GM18858 (cell line): ENCODE data around the gene TAT.
"Not testable (repeated sequence)": the region's sequence is repeated elsewhere in the genome, so short reads cannot be mapped to it uniquely, and the experiment has no call there.

ENCODE experiments used
- ATAC-seq: cut with Tn5 transposase; IDR thresholded peaks from one replicate; pipeline ENCODE4 v1.9.1; 2021; ENCODE audit not compliant: unreplicated experiment

TAT gene

GRCh38 chr16:71585318-71585703, 8.4 kb upstream of the TAT start:
- no peak for ATAC-seq

- no peak for ATAC-seq
Measured at GRCh38 chr16:71584543-71585317, 7.8 kb upstream of the TAT start.

DNA sequence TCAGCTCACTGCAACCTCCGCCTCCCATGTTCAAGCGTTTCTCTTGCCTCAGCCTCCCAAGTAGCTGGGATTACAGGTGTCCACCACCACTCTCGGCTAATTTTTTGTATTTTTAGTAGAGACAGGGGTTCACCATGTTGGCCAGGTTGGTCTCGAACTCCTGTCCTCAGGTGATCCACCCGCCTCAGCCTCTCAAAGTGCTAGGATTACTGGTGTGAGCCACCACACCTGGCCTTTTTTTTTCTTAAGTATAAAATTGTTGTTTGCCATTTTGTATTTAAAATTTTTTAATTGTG, 5.6 kb upstream of the TAT start:
- ATAC-seq = not testable (repeated sequence)

GRCh38 chr16:71574702-71575101, 2.2 kb downstream of the TAT start:
- no peak for ATAC-seq

- ATAC-seq = no peak
Measured at GRCh38 chr16:71573387-71574094, 3.4 kb downstream of the TAT start.

- no peak for ATAC-seq
Measured at GRCh38 chr16:71572497-71573116, 4.3 kb downstream of the TAT start.

DNA sequence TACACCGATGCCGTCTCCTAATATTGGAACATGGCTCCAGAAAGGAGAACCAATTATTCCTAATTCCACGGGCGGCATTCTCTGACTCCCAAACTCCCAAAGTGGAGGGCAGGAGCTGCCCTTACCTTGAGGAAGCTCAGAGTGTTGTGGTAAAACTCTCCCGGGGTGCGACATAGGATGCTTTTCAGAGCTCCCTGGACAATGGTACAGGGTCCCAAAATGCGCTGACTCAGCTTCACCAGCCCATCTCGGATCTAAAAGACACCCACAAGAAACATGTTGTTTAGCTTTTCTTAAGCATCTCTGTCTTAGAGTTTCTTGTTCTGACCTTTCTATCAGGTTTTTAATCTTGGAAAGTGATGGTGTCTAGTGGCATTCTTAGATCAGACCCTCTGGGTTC, 6.7 kb downstream of the TAT start:
- no peak for ATAC-seq

DNA sequence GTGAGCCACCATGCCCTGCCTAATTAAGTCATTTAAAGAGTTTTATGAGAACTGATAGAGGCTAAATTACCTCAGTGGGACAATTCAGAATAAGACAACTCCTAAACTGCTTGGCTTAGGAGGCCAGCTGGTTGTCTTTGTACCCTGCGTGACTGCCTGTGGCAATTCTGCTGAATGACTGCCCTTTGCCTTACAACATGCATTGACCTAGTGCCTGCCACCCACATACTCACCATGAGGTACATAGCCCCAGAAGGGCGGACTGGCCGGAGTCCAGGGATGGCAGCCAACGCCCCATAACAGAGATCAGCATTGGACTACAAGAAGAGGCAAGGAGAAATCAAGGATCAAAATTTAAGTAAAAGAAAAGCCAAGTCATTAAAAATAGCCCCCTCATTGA, 7.3 kb downstream of the TAT start:
- ATAC-seq = no peak

DNA sequence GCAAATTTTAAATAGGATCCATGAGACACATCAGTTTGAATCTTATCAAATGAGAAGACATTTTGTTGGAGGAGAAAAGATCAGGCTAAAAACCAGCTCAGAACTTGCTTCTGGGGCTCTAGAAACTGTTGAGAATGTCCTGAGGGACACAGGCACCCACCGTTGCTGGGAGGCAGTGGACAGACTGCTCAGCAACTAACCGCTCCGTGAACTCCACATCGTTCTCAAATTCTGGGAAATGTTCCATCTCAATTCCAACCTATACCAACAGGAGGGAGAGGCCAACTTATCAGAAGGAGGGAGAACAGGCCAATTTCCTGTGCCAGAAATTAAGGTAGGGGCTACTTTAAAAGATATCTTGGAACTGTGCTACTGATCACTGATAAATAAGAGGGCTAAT, 8.3 kb downstream of the TAT start:
- no peak for ATAC-seq

DNA sequence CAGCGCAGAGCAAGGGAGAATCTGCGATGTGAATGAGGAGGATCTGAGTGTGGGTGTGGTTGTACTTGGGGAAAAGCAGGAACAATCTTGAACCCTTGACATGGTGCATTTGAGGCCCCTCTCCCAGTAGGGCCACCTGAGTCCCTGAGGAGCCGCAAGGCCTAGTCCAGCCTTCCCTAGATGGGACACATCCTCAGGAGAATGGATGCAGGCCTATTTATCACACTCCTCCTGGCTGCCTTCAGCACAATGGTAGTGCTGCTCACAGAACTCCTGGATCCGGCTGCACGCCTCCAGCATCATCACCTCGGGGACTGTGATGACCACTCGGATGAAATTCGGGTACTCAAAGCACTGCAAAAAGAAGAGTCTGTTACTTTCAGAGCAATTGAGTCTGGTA, 9.0 kb downstream of the TAT start:
- ATAC-seq = no peak

DNA sequence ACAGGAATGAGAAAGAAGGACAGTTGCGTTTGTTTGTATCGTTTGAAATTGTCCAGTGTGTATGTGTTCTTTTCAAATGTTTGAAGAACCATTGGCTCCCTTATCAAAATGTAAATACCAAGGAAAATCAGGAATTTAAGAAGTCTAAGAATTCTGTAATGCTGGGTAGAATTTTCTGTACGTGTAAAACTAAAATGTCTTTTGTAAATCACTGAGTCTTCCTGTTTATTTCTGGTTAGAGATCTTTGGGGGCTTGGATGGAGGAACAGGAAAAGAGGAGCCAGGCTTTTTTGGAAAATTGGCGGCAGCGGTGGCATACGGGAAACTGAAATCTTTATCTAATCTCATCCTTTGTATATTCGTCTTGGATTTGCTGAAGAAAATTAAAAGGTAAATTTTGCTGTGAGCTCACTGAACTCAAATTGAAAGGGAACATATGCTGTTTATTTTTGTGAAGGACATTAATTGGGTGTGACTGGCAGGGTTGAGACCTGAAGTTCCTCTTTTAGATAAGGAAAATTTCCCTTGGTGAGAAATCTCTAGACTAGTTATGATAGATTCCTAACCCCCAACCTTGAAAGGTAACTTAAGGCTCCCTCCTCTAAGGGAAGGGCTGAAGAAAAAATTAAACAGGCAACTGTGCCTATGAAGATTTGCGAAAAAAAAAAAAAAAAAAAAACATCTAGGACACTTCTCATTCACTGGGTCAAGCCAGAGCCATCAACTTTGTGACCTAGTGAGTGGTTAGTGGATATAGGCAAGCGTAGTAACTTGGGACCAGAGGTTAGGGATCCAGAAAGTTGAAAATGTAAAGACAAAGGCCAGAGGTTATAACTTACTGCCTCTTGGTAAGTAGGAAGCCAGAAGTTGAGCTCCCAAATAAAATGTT, 10.8 kb downstream of the TAT start:
- no peak for ATAC-seq

- ATAC-seq = peak; percentile 82
Measured at GRCh38 chr16:71564335-71564967, 12.4 kb downstream of the TAT start.

GRCh38 chr16:71562552-71562951, 14.3 kb downstream of the TAT start:
- ATAC-seq = no peak

GRCh38 chr16:71561886-71562285, 15.0 kb downstream of the TAT start:
- not testable (repeated sequence) for ATAC-seq

DNA sequence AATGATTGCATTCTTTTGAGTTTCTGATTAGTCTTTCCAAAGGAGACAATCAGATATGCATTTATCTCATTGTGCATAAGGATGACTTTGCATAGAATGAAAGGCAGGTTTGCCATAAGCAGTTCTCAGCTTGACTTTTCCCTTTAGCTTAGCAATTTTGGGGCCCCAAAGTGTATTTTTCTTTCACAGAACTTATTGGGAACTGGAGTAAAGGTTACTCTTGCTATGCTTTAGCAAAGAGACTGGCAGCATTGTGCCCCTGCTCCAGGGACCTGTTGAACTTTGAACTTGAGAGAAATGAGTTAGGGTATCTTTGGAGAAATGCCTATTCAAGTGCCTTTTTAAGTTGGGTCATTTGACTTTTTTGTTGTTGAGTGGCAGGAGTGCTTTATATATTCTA, 17.0 kb downstream of the TAT start:
- ATAC-seq = no peak

DNA sequence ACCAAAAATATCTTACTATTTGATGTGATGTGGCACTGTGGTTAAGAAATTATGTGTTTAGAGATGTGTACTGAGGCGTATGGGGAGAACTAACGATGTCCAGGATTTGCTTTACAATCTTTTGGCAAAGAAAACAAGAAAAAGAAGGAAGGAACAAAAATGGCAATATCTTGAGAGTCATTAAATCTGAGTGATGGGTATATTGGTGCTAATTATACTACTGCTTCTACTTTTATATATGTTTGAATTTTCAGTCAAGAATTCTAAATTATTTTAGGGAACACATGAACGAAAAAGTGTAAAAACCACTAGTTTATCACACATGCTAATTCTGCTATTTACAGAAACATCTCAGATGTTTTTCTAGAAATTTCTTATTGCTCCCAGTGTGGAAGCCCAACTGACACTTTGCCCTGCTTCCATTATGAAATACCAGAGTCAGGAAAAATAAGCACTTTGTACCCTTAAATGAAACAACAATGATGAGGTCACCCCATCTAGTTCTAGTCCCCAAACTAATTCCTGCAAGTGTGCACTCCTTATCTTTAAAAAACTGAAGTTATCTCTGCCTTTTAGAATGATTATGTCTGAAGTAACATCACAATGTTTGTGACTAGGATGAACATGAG, 18.8 kb downstream of the TAT start:
- ATAC-seq = no peak

DNA sequence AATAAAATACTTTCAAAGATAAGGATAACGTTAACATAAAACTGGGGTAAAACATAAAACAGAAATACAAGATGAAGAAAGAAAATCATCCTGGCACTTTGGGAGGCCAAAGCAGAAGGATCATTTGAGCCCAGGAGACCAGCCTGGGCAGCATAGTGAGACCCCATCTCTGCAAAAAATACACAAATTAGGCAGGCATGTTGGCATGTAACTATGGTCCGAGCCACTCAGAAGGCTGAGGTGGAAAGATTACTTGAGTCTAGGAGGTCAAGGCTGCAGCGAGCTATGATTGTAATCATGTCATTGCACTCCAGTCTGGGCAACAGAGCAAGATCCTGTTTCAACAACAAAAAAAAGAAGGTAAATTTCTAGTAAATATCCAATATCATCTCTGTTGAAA, 19.6 kb downstream of the TAT start:
- ATAC-seq = no peak

DNA sequence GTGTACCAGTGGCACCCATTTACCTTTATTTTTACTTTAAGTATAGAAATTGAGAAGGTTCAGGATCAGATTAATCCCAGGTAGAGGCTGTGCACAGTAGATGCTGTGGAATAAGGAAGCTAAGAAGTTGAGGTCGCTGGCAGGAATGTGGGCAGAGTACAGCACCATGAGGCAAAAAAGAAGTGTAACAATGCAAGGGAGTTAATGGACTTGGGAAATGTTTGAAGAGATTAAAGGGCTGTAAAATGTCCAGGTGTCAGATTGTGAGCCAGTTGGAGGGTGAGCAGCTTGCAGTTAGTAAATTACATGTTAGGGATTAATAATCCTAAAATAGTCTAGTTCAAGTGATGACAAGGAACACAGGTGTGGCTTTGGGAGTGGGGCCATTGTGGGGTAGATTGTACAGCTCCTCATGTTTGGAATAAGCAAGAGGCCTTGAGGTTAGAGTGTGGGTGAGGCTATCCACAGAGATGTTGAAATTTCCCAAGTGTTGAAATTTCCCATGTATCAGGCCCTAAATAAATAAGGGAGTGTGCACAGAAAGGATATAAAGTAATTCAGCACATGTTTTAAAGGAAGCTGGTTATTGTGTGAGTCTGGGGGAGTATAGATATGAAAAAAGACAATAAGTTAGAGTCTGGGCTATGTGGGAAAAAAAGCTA, 21.5 kb downstream of the TAT start:
- ATAC-seq = no peak

GRCh38 chr16:71552698-71553503, 24.0 kb downstream of the TAT start:
- ATAC-seq = no peak
